HepG2 (cell line): ENCODE results near the gene MAP3K19. TPM values are rescaled to one million over a fixed set of nuclear protein-coding genes. Genes with fewer than 3 reads are reported as not detected.
A peak's percentile ranks its signal among the peaks of the same experiment; 100 is the strongest.

Experiments used
- ATF2 ChIP-seq: sonication (generic); formaldehyde crosslinking; IDR thresholded peaks from 2 replicates; pipeline ENCODE4 v1.4.0; 2020; ENCODE audit warnings: missing genetic modification reagents
- DDIT3 ChIP-seq: sonication (generic); formaldehyde crosslinking; IDR thresholded peaks from 2 replicates; pipeline ENCODE4 v1.4.0; 2020; ENCODE audit warnings: mild to moderate bottlenecking, missing genetic modification reagents
- ELF1 ChIP-seq: sonication (generic); formaldehyde crosslinking; IDR thresholded peaks from 2 replicates; pipeline ENCODE4 v1.4.0; 2020; ENCODE audit warnings: missing genetic modification reagents
- ESRRA ChIP-seq: sonication (generic); formaldehyde crosslinking; IDR thresholded peaks from 2 replicates; pipeline ENCODE4 v1.5.1; 2020; ENCODE audit warnings: mild to moderate bottlenecking, low read depth, missing genetic modification reagents
- IRF2 ChIP-seq: IDR thresholded peaks from 2 replicates; pipeline ENCODE4 v1.6.1; 2018; ENCODE audit warnings: missing genetic modification reagents, missing compliant biosample characterization
- KDM5A ChIP-seq: fragments of 200-600 bp; sonication (generic); IDR thresholded peaks from 2 replicates; pipeline ENCODE4 v1.7.0; 2018; ENCODE audit warnings: antibody characterized with exemption, mild to moderate bottlenecking, low read length, borderline replicate concordance
- KMT2B ChIP-seq: IDR thresholded peaks from 2 replicates; pipeline ENCODE4 v1.6.1; 2016; ENCODE audit warnings: missing genetic modification reagents, missing compliant biosample characterization
- MAX ChIP-seq: IDR thresholded peaks from 2 replicates; pipeline ENCODE4 v1.6.1; 2012; ENCODE audit warnings: inconsistent platforms
- NCOR1 ChIP-seq: fragments of 200-600 bp; sonication (generic); IDR thresholded peaks from 2 replicates; pipeline ENCODE4 v1.7.0; 2017; ENCODE audit warnings: antibody characterized with exemption, low read length, borderline replicate concordance
- NR2C2 ChIP-seq: sonication (generic); formaldehyde crosslinking; IDR thresholded peaks from 2 replicates; pipeline ENCODE4 v1.4.0; 2020; ENCODE audit warnings: missing genetic modification reagents, mild to moderate bottlenecking, moderate library complexity, borderline replicate concordance
- RERE ChIP-seq: IDR thresholded peaks from 2 replicates; pipeline ENCODE4 v1.6.1; 2016; ENCODE audit warnings: low read depth, missing genetic modification reagents, missing compliant biosample characterization
- SAP130 ChIP-seq: IDR thresholded peaks from 2 replicates; pipeline ENCODE4 v1.6.1; 2016; ENCODE audit warnings: low read depth
- SMC3 ChIP-seq: IDR thresholded peaks from 2 replicates; pipeline ENCODE4 v1.6.1; 2011; ENCODE audit warnings: low read length, improper control_type of control experiment
- SNAPC2 ChIP-seq: sonication (generic); formaldehyde crosslinking; IDR thresholded peaks from 2 replicates; pipeline ENCODE4 v1.8.1; 2022; ENCODE audit warnings: mild to moderate bottlenecking, missing genetic modification reagents
- SP1 ChIP-seq, 2 experiments: fragments of 450-650 bp in 1 of 2; sonication (generic) in 1 of 2; formaldehyde crosslinking in 1 of 2; IDR thresholded peaks; 2 replicates each; pipeline versions ENCODE4 v1.4.0 to v1.6.1; 2016 to 2020; ENCODE audit warnings: missing genetic modification reagents in 1 of 2
- ZFY ChIP-seq: sonication (generic); formaldehyde crosslinking; IDR thresholded peaks from 2 replicates; pipeline ENCODE4 v1.4.0; 2020; ENCODE audit warnings: missing genetic modification reagents
- ZNF224 ChIP-seq: sonication (generic); formaldehyde crosslinking; IDR thresholded peaks from 2 replicates; pipeline ENCODE4 v1.5.0; 2020; ENCODE audit warnings: mild to moderate bottlenecking, missing genetic modification reagents
- ZNF382 ChIP-seq: sonication (generic); formaldehyde crosslinking; IDR thresholded peaks from 2 replicates; pipeline ENCODE4 v1.5.0; 2020; ENCODE audit warnings: missing genetic modification reagents, mild to moderate bottlenecking, borderline replicate concordance
- ZNF383 ChIP-seq: sonication (generic); formaldehyde crosslinking; IDR thresholded peaks from 2 replicates; pipeline ENCODE4 v1.4.0; 2020; ENCODE audit warnings: missing genetic modification reagents, mild to moderate bottlenecking, borderline replicate concordance
- ZNF431 ChIP-seq: sonication (generic); formaldehyde crosslinking; IDR thresholded peaks from 2 replicates; pipeline ENCODE4 v1.9.0; 2022; ENCODE audit warnings: missing genetic modification reagents, low read depth, mild to moderate bottlenecking, borderline replicate concordance
- ZNF629 ChIP-seq: sonication (generic); formaldehyde crosslinking; conservative IDR thresholded peaks from 2 replicates; pipeline ENCODE4 v1.5.0; 2020; ENCODE audit warnings: missing genetic modification reagents
- ZNF772 ChIP-seq: sonication (generic); formaldehyde crosslinking; IDR thresholded peaks from 2 replicates; pipeline ENCODE4 v1.5.0; 2020; ENCODE audit warnings: mild to moderate bottlenecking, missing genetic modification reagents
- polyA plus RNA-seq, 8 experiments: library from polyadenylated mRNA; depleted of rRNA in 3 of 8; stranded (reverse) in 7 of 8; unstranded in 1 of 8; fragments of >200 nt; fragmentation: Illumina TruSeq in 4 of 8; extraction: Trizol in 4 of 8; gene quantifications; 2 replicates each; pipeline versions ENCODE4 v1.2.1 to v1.2.3, GENCODE V29; 2011 to 2016; ENCODE audit warnings: low read depth in 4 of 8, missing spikeins in 1 of 8, mixed read lengths in 1 of 8; ENCODE audit not compliant: insufficient read depth in 1 of 8
- total RNA-seq, 5 experiments: library from RNA; depleted of rRNA; stranded (reverse); fragments of >200 nt; fragmentation: Illumina TruSeq; extraction: Trizol; gene quantifications; 2 replicates each; pipeline ENCODE4 v1.2.3, GENCODE V29; 2016; ENCODE audit warnings: low read depth in 1 of 5

Gene MAP3K19
- total and polyA plus RNA-seq, 2 of the 13 experiments (the other 11 are each of a cell fraction or from before 2014, with no cell fraction given): not detected

- TF ChIP-seq ZNF772 (CRISPR knock-in tag) (no peak; the same call in none of the 2 replicates), KDM5A (peak; percentile 84), ATF2 (CRISPR knock-in tag) (peak; percentile 15; the same call in 1 of the 2 replicates), ELF1 (CRISPR knock-in tag) (peak; percentile 82), ZNF382 (CRISPR knock-in tag) (no peak), ZNF224 (CRISPR knock-in tag) (peak; percentile 43; the same call in 1 of the 2 replicates), ZFY (CRISPR knock-in tag) (peak; percentile 87), NCOR1 (no peak), KMT2B (CRISPR knock-in tag) (peak; percentile 86), ZNF431 (CRISPR knock-in tag) (no peak), MAX (peak; percentile 54; the same call in 1 of the 2 replicates), SMC3 (no peak), ESRRA (CRISPR knock-in tag) (no peak), DDIT3 (CRISPR knock-in tag) (no peak), SNAPC2 (CRISPR knock-in tag) (0 out of 2 replicates have a peak, but pooled peaks have one; percentile 33), SAP130 (CRISPR knock-in tag) (peak; percentile 92), IRF2 (CRISPR knock-in tag) (peak; percentile 63), ZNF383 (CRISPR knock-in tag) (no peak), SP1 (IDR thresholded peaks at IDR 0.05) (no peak), SP1 (CRISPR knock-in tag; IDR thresholded peaks at IDR 0.05) (peak; percentile 30), NR2C2 (CRISPR knock-in tag) (peak; percentile 54), ZNF629 (CRISPR knock-in tag) (no peak), RERE (CRISPR knock-in tag) (no peak)
These were observed 5.0 kb upstream of the MAP3K19 start, which contains the start of gene RAB3GAP1 (continued) for GRCh38 chr2:135052042-135052876.
